IMR-90 (cell line): Measurements from ENCODE around the gene ZNF469. TPM values are rescaled to one million over a fixed set of nuclear protein-coding genes. Genes with fewer than 3 reads are reported as not detected.

Source experiments
- ATAC-seq: fragments of 200-7000 bp; cut with Tn5 transposase; 2 replicates; pipeline ENCODE4 v1.9.1; 2020; ENCODE audit warnings: low read depth, mild to moderate bottlenecking, moderate library complexity
- BruUV-seq: library from RNA; stranded (reverse); fragments of 400-500 nt; replicated peaks from 2 replicates; lab custom pipeline; 2021; lab: Mats Ljungman, UMichigan
- CTCF ChIA-PET: fragments of 300-600 bp; formaldehyde crosslinking; extraction: SDS; loops from one replicate; lab custom pipeline; 2021; ENCODE audit warnings: antibody characterized with exemption; lab: Yijun Ruan, JAX
- POLR2A ChIA-PET: fragments of 300-600 bp; sonication (Branson Sonifier 250); formaldehyde crosslinking; loops from one replicate; lab custom pipeline; 2022; ENCODE audit warnings: antibody characterized with exemption; ENCODE audit not compliant: unreplicated experiment; lab: Charles Lee
- DNase-seq: peaks from one replicate; pipeline ENCODE4 v3.0.0; 2013
- H2AFZ ChIP-seq: replicated peaks from 2 replicates; pipeline ENCODE3; 2013; ENCODE audit warnings: low read length, mild to moderate bottlenecking; ENCODE audit not compliant: poor library complexity
- H2AK5ac ChIP-seq: 2 replicates; pipeline ENCODE4 v1.6.1; 2013; ENCODE audit warnings: low read depth, low read length, inconsistent platforms
- H2AK9ac ChIP-seq: replicated peaks from 2 replicates; pipeline ENCODE3; 2013; ENCODE audit warnings: mild to moderate bottlenecking, low read depth, low read length, moderate library complexity; ENCODE audit not compliant: poor library complexity
- H2BK120ac ChIP-seq: 2 replicates; pipeline ENCODE4 v1.6.1; 2013; ENCODE audit warnings: low read depth, low read length, inconsistent platforms
- H2BK15ac ChIP-seq: 3 replicates; pipeline ENCODE4 v1.6.1; 2013; ENCODE audit warnings: low read depth, low read length, inconsistent platforms
- H2BK20ac ChIP-seq: 2 replicates; pipeline ENCODE4 v1.6.1; 2013; ENCODE audit warnings: low read depth, mild to moderate bottlenecking, inconsistent platforms, low read length, moderate library complexity
- H2BK5ac ChIP-seq: 2 replicates; pipeline ENCODE4 v1.6.1; 2013; ENCODE audit warnings: mild to moderate bottlenecking, low read depth, low read length, inconsistent platforms; ENCODE audit not compliant: poor library complexity, severe bottlenecking
- H3K14ac ChIP-seq: replicated peaks from 2 replicates; pipeline ENCODE4 v1.6.1; 2013; ENCODE audit warnings: low read depth, low read length, inconsistent platforms
- H3K18ac ChIP-seq: 2 replicates; pipeline ENCODE4 v1.6.1; 2013; ENCODE audit warnings: low read depth, low read length, control low read depth
- H3K23ac ChIP-seq: 2 replicates; pipeline ENCODE4 v1.6.1; 2013; ENCODE audit warnings: low read depth, low read length, inconsistent platforms
- H3K27ac ChIP-seq: 2 replicates; pipeline ENCODE4 v1.5.1; 2013; ENCODE audit warnings: mild to moderate bottlenecking, control low read depth, low read length; ENCODE audit not compliant: insufficient read depth
- H3K27me3 ChIP-seq: 2 replicates; pipeline ENCODE4 v1.6.1; 2013; ENCODE audit warnings: low read length; ENCODE audit not compliant: control insufficient read depth, insufficient read depth
- H3K36me3 ChIP-seq: 2 replicates; pipeline ENCODE4 v1.6.1; 2013; ENCODE audit warnings: low read length, mixed read lengths; ENCODE audit not compliant: control insufficient read depth, insufficient read depth
- H3K4ac ChIP-seq: 2 replicates; pipeline ENCODE4 v1.6.1; 2013; ENCODE audit warnings: low read depth, low read length, inconsistent platforms
- H3K4me1 ChIP-seq: 2 replicates; pipeline ENCODE4 v1.6.1; 2013; ENCODE audit warnings: low read length, mixed read lengths; ENCODE audit not compliant: control insufficient read depth, insufficient read depth
- H3K4me2 ChIP-seq: 2 replicates; pipeline ENCODE4 v1.6.1; 2013; ENCODE audit warnings: low read depth, mild to moderate bottlenecking, control low read depth, low read length, moderate library complexity
- H3K4me3 ChIP-seq: 2 replicates; pipeline ENCODE4 v1.5.1; 2013; ENCODE audit warnings: low read depth, mild to moderate bottlenecking, control low read depth, low read length, moderate library complexity; ENCODE audit not compliant: insufficient read depth
- H3K56ac ChIP-seq: 2 replicates; pipeline ENCODE4 v1.6.1; 2013; ENCODE audit warnings: low read length, inconsistent platforms; ENCODE audit not compliant: insufficient read depth; ENCODE audit errors: extremely low read depth
- H3K79me1 ChIP-seq, 2 experiments: 2 replicates each; pipeline ENCODE4 v1.6.1; 2013; ENCODE audit warnings: low read length in 2 of 2, inconsistent platforms in 1 of 2, low read depth in 1 of 2
- H3K9ac ChIP-seq: 2 replicates; pipeline ENCODE4 v1.6.1; 2013; ENCODE audit warnings: low read depth, low read length, control low read depth
- H3K9me1 ChIP-seq: 2 replicates; pipeline ENCODE4 v1.6.1; 2013; ENCODE audit warnings: low read length, inconsistent platforms; ENCODE audit not compliant: insufficient read depth
- H3K9me3 ChIP-seq: 2 replicates; pipeline ENCODE4 v1.6.1; 2013; ENCODE audit warnings: low read length; ENCODE audit not compliant: control insufficient read depth, insufficient read depth
- H4K20me1 ChIP-seq: 2 replicates; pipeline ENCODE4 v1.6.1; 2013; ENCODE audit warnings: low read length, inconsistent platforms; ENCODE audit not compliant: insufficient read depth
- H4K5ac ChIP-seq: 2 replicates; pipeline ENCODE4 v1.6.1; 2013; ENCODE audit warnings: mild to moderate bottlenecking, low read depth, low read length, control low read depth
- H4K8ac ChIP-seq, 2 experiments: 2 replicates each; pipeline ENCODE4 v1.6.1; 2013; ENCODE audit warnings: low read depth in 2 of 2, low read length in 2 of 2, control low read depth in 1 of 2, inconsistent platforms in 1 of 2
- H4K91ac ChIP-seq: 2 replicates; pipeline ENCODE4 v1.6.1; 2013; ENCODE audit warnings: low read depth, low read length, inconsistent platforms; ENCODE audit not compliant: insufficient read depth
- CEBPB ChIP-seq: IDR thresholded peaks from 2 replicates; pipeline ENCODE4 v1.6.1; 2012; ENCODE audit warnings: low read depth, low read length, improper control_type of control experiment
- CHD1 ChIP-seq: IDR thresholded peaks from 2 replicates; pipeline ENCODE4 v1.6.1; 2012; ENCODE audit warnings: low read depth, low read length, improper control_type of control experiment
- CTCF ChIP-seq: conservative IDR thresholded peaks from 2 replicates; pipeline ENCODE4 v1.5.1; 2012; ENCODE audit warnings: mild to moderate bottlenecking, low read depth, low read length, improper control_type of control experiment
- FOS ChIP-seq: fragments of 150-350 bp; IDR thresholded peaks from 2 replicates; pipeline ENCODE4 v1.6.1; 2016; ENCODE audit warnings: low read depth, low read length
- MAZ ChIP-seq: IDR thresholded peaks from 2 replicates; pipeline ENCODE4 v1.6.1; 2012; ENCODE audit warnings: low read depth, mild to moderate bottlenecking, low read length, improper control_type of control experiment, moderate library complexity, borderline replicate concordance
- MXI1 ChIP-seq: IDR thresholded peaks from 2 replicates; pipeline ENCODE4 v1.6.1; 2012; ENCODE audit warnings: low read depth, mild to moderate bottlenecking, low read length, moderate library complexity, borderline replicate concordance
- NFE2L2 ChIP-seq: fragments of 150-350 bp; IDR thresholded peaks from 2 replicates; pipeline ENCODE4 v1.6.1; 2016; ENCODE audit warnings: low read depth, mild to moderate bottlenecking, low read length
- POLR2A ChIP-seq: IDR thresholded peaks from 2 replicates; pipeline ENCODE4 v1.6.1; 2012; ENCODE audit warnings: mild to moderate bottlenecking, low read depth, low read length
- RCOR1 ChIP-seq: IDR thresholded peaks from 2 replicates; pipeline ENCODE4 v1.6.1; 2012; ENCODE audit warnings: mild to moderate bottlenecking, low read length, improper control_type of control experiment; ENCODE audit not compliant: insufficient replicate concordance
- SMC3 ChIP-seq: fragments of 150-350 bp; IDR thresholded peaks from 2 replicates; pipeline ENCODE4 v1.6.1; 2016; ENCODE audit warnings: low read depth, mild to moderate bottlenecking, antibody characterized with exemption, low read length, moderate library complexity
- WGBS, 2 experiments: methylation state at CpG; one replicate each; pipeline versions ENCODE4 v1.1.5 to v1.1.7; 2013; ENCODE audit warnings: missing lambda C conversion rate in 2 of 2; ENCODE audit not compliant: insufficient read length in 1 of 2; ENCODE audit errors: extremely low coverage in 2 of 2; 5-methylcytosine and 5-hydroxymethylcytosine counted together
- dilution Hi-C: fragments of 300-500 bp; cut with HindIII; formaldehyde crosslinking; loops from one replicate; pipeline ENCODE4 v1.14.3; 2018; ENCODE audit warnings: low sequenced_read_pairs; ENCODE audit not compliant: unreplicated experiment
- in situ Hi-C: fragments of 300-500 bp; cut with MboI; formaldehyde crosslinking; loops from 3 replicates; pipeline ENCODE4 v1.14.3; 2019; ENCODE audit warnings: low sequenced_read_pairs, inconsistent platforms, mixed read lengths
- intact Hi-C: fragments of 100-400 bp; cut with micrococcal nuclease; formaldehyde crosslinking; loops from 2 replicates; pipeline ENCODE4 v1.10.0; 2022
- polyA plus RNA-seq, 3 experiments: library from polyadenylated mRNA; depleted of rRNA; stranded (reverse); fragments of >200 nt; gene quantifications; 2 replicates each; pipeline ENCODE4 v1.2.3, GENCODE V29; 2012; ENCODE audit warnings: low replicate concordance in 1 of 3
- total RNA-seq: library from RNA; depleted of rRNA; stranded (reverse); fragments of >200 nt; gene quantifications from 2 replicates; pipeline ENCODE4 v1.2.3, GENCODE V29; 2012
- TF ChIP-seq, protein P1 (sequence below): fragments of 150-350 bp; IDR thresholded peaks from 2 replicates; pipeline ENCODE4 v1.6.1; 2017; ENCODE audit warnings: mild to moderate bottlenecking, antibody characterized with exemption, low read length, low read depth
- TF ChIP-seq, protein P2 (sequence below): fragments of 150-350 bp; IDR thresholded peaks from 2 replicates; pipeline ENCODE4 v1.6.1; 2016; ENCODE audit warnings: low read depth, mild to moderate bottlenecking, low read length, moderate library complexity, borderline replicate concordance

The ZNF469 gene
- total and polyA plus RNA-seq, 2 of the 4 experiments (the other 2 are of a cell fraction) = 1.1 to 13.3 TPM

GRCh38 chr16:88340755-88341150 is 42.0 kb upstream of the ZNF469 start (continued):
- TF ChIP-seq MXI1 (no peak), POLR2A (no peak), MAZ (no peak), CHD1 (no peak)

GRCh38 chr16:88341551-88342290 is 41.0 kb upstream of the ZNF469 start:
- no peak for TF ChIP-seq CTCF
- no peak for TF ChIP-seq FOS
- TF ChIP-seq, protein P1, sequence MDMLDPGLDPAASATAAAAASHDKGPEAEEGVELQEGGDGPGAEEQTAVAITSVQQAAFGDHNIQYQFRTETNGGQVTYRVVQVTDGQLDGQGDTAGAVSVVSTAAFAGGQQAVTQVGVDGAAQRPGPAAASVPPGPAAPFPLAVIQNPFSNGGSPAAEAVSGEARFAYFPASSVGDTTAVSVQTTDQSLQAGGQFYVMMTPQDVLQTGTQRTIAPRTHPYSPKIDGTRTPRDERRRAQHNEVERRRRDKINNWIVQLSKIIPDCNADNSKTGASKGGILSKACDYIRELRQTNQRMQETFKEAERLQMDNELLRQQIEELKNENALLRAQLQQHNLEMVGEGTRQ = no peak
- TF ChIP-seq, protein P2, sequence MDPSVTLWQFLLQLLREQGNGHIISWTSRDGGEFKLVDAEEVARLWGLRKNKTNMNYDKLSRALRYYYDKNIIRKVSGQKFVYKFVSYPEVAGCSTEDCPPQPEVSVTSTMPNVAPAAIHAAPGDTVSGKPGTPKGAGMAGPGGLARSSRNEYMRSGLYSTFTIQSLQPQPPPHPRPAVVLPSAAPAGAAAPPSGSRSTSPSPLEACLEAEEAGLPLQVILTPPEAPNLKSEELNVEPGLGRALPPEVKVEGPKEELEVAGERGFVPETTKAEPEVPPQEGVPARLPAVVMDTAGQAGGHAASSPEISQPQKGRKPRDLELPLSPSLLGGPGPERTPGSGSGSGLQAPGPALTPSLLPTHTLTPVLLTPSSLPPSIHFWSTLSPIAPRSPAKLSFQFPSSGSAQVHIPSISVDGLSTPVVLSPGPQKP = no peak
- TF ChIP-seq RCOR1 = no peak
- TF ChIP-seq SMC3 = no peak
- TF ChIP-seq CEBPB = no peak
- TF ChIP-seq NFE2L2 = no peak
- Histone ChIP-seq H3K27me3 (no peaks in the 10 kb centered on the region), H3K56ac (no peak overlapping the region), H2AK9ac (peak overlapping the region; percentile 57), H3K9ac (no peak overlapping the region), H3K79me1 (no peaks in the 10 kb centered on the region), H3K23ac (no peak overlapping the region), H3K4me1 (no peaks in the 10 kb centered on the region), H2BK20ac (no peak overlapping the region), H3K4me2 (no peak overlapping the region), H2AK5ac (peak overlapping the region; percentile 8; the same call in 1 of the 2 replicates), H3K4me3 (no peak overlapping the region), H3K9me3 (peaks cover 13% of the 10 kb centered on the region), H2AFZ (no peak overlapping the region), H2BK120ac (no peak overlapping the region), H4K91ac (no peak overlapping the region), H3K9me1 (no peaks in the 10 kb centered on the region), H3K14ac (no peak overlapping the region), H2BK15ac (no peak overlapping the region), H4K20me1 (no peaks in the 10 kb centered on the region), H2BK5ac (no peak overlapping the region), H4K5ac (no peak overlapping the region), H4K8ac (no peak overlapping the region), H3K18ac (no peak overlapping the region), H3K27ac (no peak overlapping the region), H3K4ac (no peak overlapping the region), H3K36me3 (no peaks in the 10 kb centered on the region)
- no peak for ATAC-seq
- no peak for DNase-seq
- POLR2A ChIA-PET = no interaction called here
- intact Hi-C loops (no loop called here), in situ Hi-C loops (no loop called here), dilution Hi-C loops (no loop called here)
- WGBS, 2 experiments = 95% methylated on average over 19 of the region's 24 CpGs; no CpG with 5 or more reads in 1 of the 2 experiments
- CTCF ChIA-PET = no interaction called here
- BruUV-seq = no TSS peak
